Measurements from ENCODE around the gene TMA7B.

The TMA7B gene

GRCh38 chr22:39932166-39932565 lies 28.0 kb upstream of the TMA7B start:
- no peak overlapping the region for H3K27ac ChIP-seq (ENCODE audit: low read depth, low read length)
- H3K36me3 ChIP-seq (ENCODE audit: control insufficient read depth in 1 of 2, insufficient read depth in 2 of 2, low read length in 2 of 2): no peaks in the 10 kb centered on the region
- H3K4me3 ChIP-seq (ENCODE audit: low read depth in 1 of 2, low read length in 2 of 2): no peak overlapping the region
- peaks cover 0 to 18% of the 10 kb centered on the region in 2 donors for H3K27me3 ChIP-seq (ENCODE audit: control insufficient read depth in 1 of 2, insufficient read depth in 2 of 2, low read length in 2 of 2)
- no peak overlapping the region for H3K9ac ChIP-seq (ENCODE audit: low read depth in 1 of 2, low read length in 2 of 2)
- H3K9me3 ChIP-seq (ENCODE audit: control insufficient read depth in 1 of 2, low read length in 2 of 2): no peaks in the 10 kb centered on the region
- peaks cover 4 to 17% of the 10 kb centered on the region in 2 donors for H3K4me1 ChIP-seq (ENCODE audit: control insufficient read depth in 1 of 2, insufficient read depth in 2 of 2, low read length in 2 of 2)

DNA sequence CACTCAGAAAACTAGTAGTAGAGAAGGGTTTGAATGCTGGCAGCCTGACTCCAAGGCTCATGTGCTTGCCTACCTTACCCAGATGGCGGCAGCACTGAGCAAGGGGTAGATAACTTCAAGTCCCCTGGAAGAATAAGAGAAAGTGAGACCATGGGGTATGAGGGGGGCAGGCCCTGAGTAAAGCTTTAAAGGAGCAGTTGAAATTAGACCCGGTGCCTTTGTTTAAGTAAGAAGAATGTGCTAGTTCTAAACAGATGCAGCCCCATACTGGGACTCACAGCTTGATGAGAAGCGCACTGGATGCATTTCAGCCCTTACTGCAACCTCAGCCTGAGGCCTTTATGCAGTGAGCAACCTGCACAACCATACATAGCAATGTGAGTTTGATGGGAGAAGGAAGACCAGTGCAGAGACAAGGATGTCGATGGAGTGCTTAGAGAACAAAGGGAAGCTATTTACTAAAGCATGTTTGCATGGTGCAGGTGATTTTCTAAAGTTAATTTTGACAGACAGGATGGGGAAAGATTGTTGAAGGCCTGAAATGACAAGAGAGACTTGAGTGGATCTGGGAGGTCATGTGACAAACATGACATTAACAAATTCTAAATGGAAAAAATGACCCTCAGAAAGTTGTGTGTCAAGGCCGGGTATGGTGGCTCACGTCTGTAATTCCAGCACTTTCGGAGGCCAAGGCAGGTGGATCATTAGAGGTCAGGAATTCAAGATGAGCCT lies 27.1 kb upstream of the TMA7B start:
- Histone ChIP-seq H3K9me3 (ENCODE audit: control insufficient read depth in 1 of 2, low read length in 2 of 2) (no peaks in the 10 kb centered on the region), H3K27me3 (ENCODE audit: control insufficient read depth in 1 of 2, insufficient read depth in 2 of 2, low read length in 2 of 2) (peaks cover 3 to 21% of the 10 kb centered on the region in 2 donors), H3K4me3 (ENCODE audit: low read depth in 1 of 2, low read length in 2 of 2) (no peak overlapping the region), H3K9ac (ENCODE audit: low read depth in 1 of 2, low read length in 2 of 2) (no peak overlapping the region), H3K27ac (ENCODE audit: low read depth, low read length) (no peak overlapping the region), H3K4me1 (ENCODE audit: control insufficient read depth in 1 of 2, insufficient read depth in 2 of 2, low read length in 2 of 2) (peaks cover 0 to 8% of the 10 kb centered on the region in 2 donors), H3K36me3 (ENCODE audit: control insufficient read depth in 1 of 2, insufficient read depth in 2 of 2, low read length in 2 of 2) (no peaks in the 10 kb centered on the region)

DNA sequence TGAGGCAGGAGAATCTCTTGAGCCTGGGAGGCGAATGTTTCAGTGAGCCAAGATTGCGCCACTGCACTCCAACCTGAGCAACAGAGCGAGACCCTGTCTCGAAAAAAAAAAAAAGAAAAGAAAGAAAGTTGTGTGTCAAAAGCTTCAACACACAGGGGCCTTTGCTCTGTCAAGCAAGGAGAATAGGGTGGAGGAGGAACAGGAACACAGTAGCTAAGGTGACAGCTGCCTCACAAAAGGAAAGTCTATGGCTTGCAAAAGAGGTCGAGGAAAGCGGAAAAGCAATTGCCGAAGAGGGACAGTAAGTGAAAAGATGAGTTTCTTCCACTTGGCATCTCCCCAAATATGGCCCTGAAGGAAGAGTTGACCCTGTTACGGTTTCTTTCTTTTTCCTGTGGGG lies 26.5 kb upstream of the TMA7B start:
- no peak overlapping the region for H3K27ac ChIP-seq (ENCODE audit: low read depth, low read length)
- no peaks in the 10 kb centered on the region for H3K9me3 ChIP-seq (ENCODE audit: control insufficient read depth in 1 of 2, low read length in 2 of 2)
- H3K27me3 ChIP-seq (ENCODE audit: control insufficient read depth in 1 of 2, insufficient read depth in 2 of 2, low read length in 2 of 2): peaks cover 3 to 21% of the 10 kb centered on the region in 2 donors
- H3K4me1 ChIP-seq (ENCODE audit: control insufficient read depth in 1 of 2, insufficient read depth in 2 of 2, low read length in 2 of 2): peaks cover 0 to 1% of the 10 kb centered on the region in 2 donors
- H3K36me3 ChIP-seq (ENCODE audit: control insufficient read depth in 1 of 2, insufficient read depth in 2 of 2, low read length in 2 of 2): no peaks in the 10 kb centered on the region
- H3K4me3 ChIP-seq (ENCODE audit: low read depth in 1 of 2, low read length in 2 of 2): no peak overlapping the region
- no peak overlapping the region for H3K9ac ChIP-seq (ENCODE audit: low read depth in 1 of 2, low read length in 2 of 2)

GRCh38 chr22:39935116-39935515 lies 25.1 kb upstream of the TMA7B start:
- Histone ChIP-seq H3K9ac (ENCODE audit: low read depth in 1 of 2, low read length in 2 of 2) (no peak overlapping the region), H3K4me3 (ENCODE audit: low read depth in 1 of 2, low read length in 2 of 2) (no peak overlapping the region), H3K27ac (ENCODE audit: low read depth, low read length) (no peak overlapping the region), H3K36me3 (ENCODE audit: control insufficient read depth in 1 of 2, insufficient read depth in 2 of 2, low read length in 2 of 2) (no peaks in the 10 kb centered on the region), H3K4me1 (ENCODE audit: control insufficient read depth in 1 of 2, insufficient read depth in 2 of 2, low read length in 2 of 2) (no peaks in the 10 kb centered on the region), H3K9me3 (ENCODE audit: control insufficient read depth in 1 of 2, low read length in 2 of 2) (no peaks in the 10 kb centered on the region), H3K27me3 (ENCODE audit: control insufficient read depth in 1 of 2, insufficient read depth in 2 of 2, low read length in 2 of 2) (peaks cover 3 to 21% of the 10 kb centered on the region in 2 donors)

GRCh38 chr22:39935612-39936011 lies 24.6 kb upstream of the TMA7B start:
- Histone ChIP-seq H3K27me3 (ENCODE audit: control insufficient read depth in 1 of 2, insufficient read depth in 2 of 2, low read length in 2 of 2) (peaks cover 3 to 20% of the 10 kb centered on the region in 2 donors), H3K4me1 (ENCODE audit: control insufficient read depth in 1 of 2, insufficient read depth in 2 of 2, low read length in 2 of 2) (no peaks in the 10 kb centered on the region), H3K36me3 (ENCODE audit: control insufficient read depth in 1 of 2, insufficient read depth in 2 of 2, low read length in 2 of 2) (no peaks in the 10 kb centered on the region), H3K4me3 (ENCODE audit: low read depth in 1 of 2, low read length in 2 of 2) (no peak overlapping the region), H3K27ac (ENCODE audit: low read depth, low read length) (no peak overlapping the region), H3K9me3 (ENCODE audit: control insufficient read depth in 1 of 2, low read length in 2 of 2) (no peaks in the 10 kb centered on the region), H3K9ac (ENCODE audit: low read depth in 1 of 2, low read length in 2 of 2) (no peak overlapping the region)

- H3K4me1 ChIP-seq (ENCODE audit: control insufficient read depth in 1 of 2, insufficient read depth in 2 of 2, low read length in 2 of 2): no peaks in the 10 kb centered on the region
- H3K9me3 ChIP-seq (ENCODE audit: control insufficient read depth in 1 of 2, low read length in 2 of 2): no peaks in the 10 kb centered on the region
- no peak overlapping the region for H3K9ac ChIP-seq (ENCODE audit: low read depth in 1 of 2, low read length in 2 of 2)
- no peak overlapping the region for H3K27ac ChIP-seq (ENCODE audit: low read depth, low read length)
- H3K36me3 ChIP-seq (ENCODE audit: control insufficient read depth in 1 of 2, insufficient read depth in 2 of 2, low read length in 2 of 2): no peaks in the 10 kb centered on the region
- H3K27me3 ChIP-seq (ENCODE audit: control insufficient read depth in 1 of 2, insufficient read depth in 2 of 2, low read length in 2 of 2): peaks cover 3 to 13% of the 10 kb centered on the region in 2 donors
- no peak overlapping the region for H3K4me3 ChIP-seq (ENCODE audit: low read depth in 1 of 2, low read length in 2 of 2)
Observed at GRCh38 chr22:39936523-39937145, 23.6 kb upstream of the TMA7B start.

DNA sequence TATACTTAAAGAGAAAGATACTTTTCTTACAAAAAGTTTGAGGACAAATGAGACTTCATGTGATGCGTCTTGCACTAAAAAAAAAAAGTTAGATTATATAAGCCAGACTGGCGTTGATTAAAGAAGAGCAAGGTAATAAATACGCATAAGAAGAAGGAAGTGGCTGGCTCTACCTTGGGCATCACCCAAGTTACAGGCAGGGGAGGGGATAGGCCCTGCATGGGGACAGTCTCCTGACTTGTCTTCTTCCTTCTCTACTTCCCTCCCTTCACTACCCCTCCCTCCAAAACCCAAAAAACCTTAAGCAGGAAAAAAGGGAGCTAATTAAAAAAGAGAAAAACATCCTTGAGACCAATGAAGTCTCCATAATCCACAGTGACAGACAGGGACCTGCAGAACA lies 22.3 kb upstream of the TMA7B start:
- Histone ChIP-seq H3K4me1 (ENCODE audit: control insufficient read depth in 1 of 2, insufficient read depth in 2 of 2, low read length in 2 of 2) (no peaks in the 10 kb centered on the region), H3K9me3 (ENCODE audit: control insufficient read depth in 1 of 2, low read length in 2 of 2) (no peaks in the 10 kb centered on the region), H3K27ac (ENCODE audit: low read depth, low read length) (no peak overlapping the region), H3K4me3 (ENCODE audit: low read depth in 1 of 2, low read length in 2 of 2) (no peak overlapping the region), H3K27me3 (ENCODE audit: control insufficient read depth in 1 of 2, insufficient read depth in 2 of 2, low read length in 2 of 2) (peaks cover 3 to 13% of the 10 kb centered on the region in 2 donors), H3K36me3 (ENCODE audit: control insufficient read depth in 1 of 2, insufficient read depth in 2 of 2, low read length in 2 of 2) (no peaks in the 10 kb centered on the region), H3K9ac (ENCODE audit: low read depth in 1 of 2, low read length in 2 of 2) (no peak overlapping the region)

- Histone ChIP-seq H3K4me1 (ENCODE audit: control insufficient read depth in 1 of 2, insufficient read depth in 2 of 2, low read length in 2 of 2) (no peaks in the 10 kb centered on the region), H3K9ac (ENCODE audit: low read depth in 1 of 2, low read length in 2 of 2) (no peak overlapping the region), H3K27me3 (ENCODE audit: control insufficient read depth in 1 of 2, insufficient read depth in 2 of 2, low read length in 2 of 2) (peaks cover 3 to 13% of the 10 kb centered on the region in 2 donors), H3K27ac (ENCODE audit: low read depth, low read length) (no peak overlapping the region), H3K9me3 (ENCODE audit: control insufficient read depth in 1 of 2, low read length in 2 of 2) (no peaks in the 10 kb centered on the region), H3K4me3 (ENCODE audit: low read depth in 1 of 2, low read length in 2 of 2) (no peak overlapping the region), H3K36me3 (ENCODE audit: control insufficient read depth in 1 of 2, insufficient read depth in 2 of 2, low read length in 2 of 2) (no peaks in the 10 kb centered on the region)
Observed at GRCh38 chr22:39938509-39939111, 21.6 kb upstream of the TMA7B start.

DNA sequence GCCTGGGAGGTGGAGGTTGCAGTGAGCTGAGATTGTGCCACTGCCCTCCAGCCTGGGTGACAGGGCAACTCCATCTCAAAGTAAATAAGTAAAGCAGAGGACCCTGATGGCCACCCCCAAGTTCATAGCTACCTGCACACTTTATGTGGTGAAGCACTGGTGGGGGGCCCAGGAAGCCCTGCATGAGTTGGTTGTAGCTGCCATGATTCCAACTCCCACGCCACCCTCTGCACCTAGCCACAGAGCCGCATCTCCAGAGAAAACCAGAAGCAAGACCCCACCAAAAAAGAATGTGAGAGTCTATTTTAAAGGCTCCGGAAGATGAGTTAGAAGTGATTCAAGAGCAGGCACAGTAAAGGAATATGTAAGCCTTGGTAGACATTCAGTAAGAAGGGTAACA lies 20.4 kb upstream of the TMA7B start:
- Histone ChIP-seq H3K4me1 (ENCODE audit: control insufficient read depth in 1 of 2, insufficient read depth in 2 of 2, low read length in 2 of 2) (no peaks in the 10 kb centered on the region), H3K27ac (ENCODE audit: low read depth, low read length) (no peak overlapping the region), H3K36me3 (ENCODE audit: control insufficient read depth in 1 of 2, insufficient read depth in 2 of 2, low read length in 2 of 2) (no peaks in the 10 kb centered on the region), H3K4me3 (ENCODE audit: low read depth in 1 of 2, low read length in 2 of 2) (no peak overlapping the region), H3K27me3 (ENCODE audit: control insufficient read depth in 1 of 2, insufficient read depth in 2 of 2, low read length in 2 of 2) (peaks cover 3 to 13% of the 10 kb centered on the region in 2 donors), H3K9me3 (ENCODE audit: control insufficient read depth in 1 of 2, low read length in 2 of 2) (no peaks in the 10 kb centered on the region), H3K9ac (ENCODE audit: low read depth in 1 of 2, low read length in 2 of 2) (no peak overlapping the region)

DNA sequence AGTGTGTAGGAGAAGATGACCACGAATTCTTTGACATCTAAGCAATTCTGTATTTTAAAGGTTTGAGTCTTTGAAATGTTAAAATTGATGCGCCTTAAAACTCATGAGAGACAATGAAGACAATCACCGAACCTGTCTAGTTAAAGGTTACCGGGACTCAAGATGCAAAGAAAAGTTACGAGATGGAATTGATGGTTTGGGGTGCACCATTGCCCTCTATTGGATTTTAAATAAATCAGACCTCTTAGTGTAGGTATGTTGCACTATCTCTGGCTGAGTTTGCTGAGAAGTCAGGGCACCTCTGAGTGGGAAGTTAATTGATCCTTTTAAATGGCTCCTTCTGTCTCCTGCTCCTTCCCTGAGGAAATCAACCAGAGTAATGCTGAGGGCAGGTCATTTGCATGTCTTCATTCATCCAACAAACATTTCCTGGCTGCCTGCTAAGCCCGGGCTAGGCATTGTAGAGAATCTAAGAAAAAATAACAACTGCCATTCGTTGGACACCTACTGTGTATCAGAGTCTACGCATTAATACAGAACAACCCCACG lies 19.4 kb upstream of the TMA7B start:
- no peaks in the 10 kb centered on the region for H3K4me1 ChIP-seq (ENCODE audit: control insufficient read depth in 1 of 2, insufficient read depth in 2 of 2, low read length in 2 of 2)
- H3K36me3 ChIP-seq (ENCODE audit: control insufficient read depth in 1 of 2, insufficient read depth in 2 of 2, low read length in 2 of 2): no peaks in the 10 kb centered on the region
- no peak overlapping the region for H3K4me3 ChIP-seq (ENCODE audit: low read depth in 1 of 2, low read length in 2 of 2)
- H3K9ac ChIP-seq (ENCODE audit: low read depth in 1 of 2, low read length in 2 of 2): no peak overlapping the region
- H3K27ac ChIP-seq (ENCODE audit: low read depth, low read length): no peak overlapping the region
- H3K9me3 ChIP-seq (ENCODE audit: control insufficient read depth in 1 of 2, low read length in 2 of 2): no peaks in the 10 kb centered on the region
- peaks cover 3 to 8% of the 10 kb centered on the region in 2 donors for H3K27me3 ChIP-seq (ENCODE audit: control insufficient read depth in 1 of 2, insufficient read depth in 2 of 2, low read length in 2 of 2)

Data from duodenal mucosa (tissue), 2 donors.